CD4-positive, alpha-beta T cell treated with Interleukin-12 subunit alpha and Interleukin-12 subunit beta, for 1 hour (primary cell): ENCODE data around the gene CCDC138.
"Not testable (repeated sequence)": the region's sequence is repeated elsewhere in the genome, so short reads cannot be mapped to it uniquely, and the experiment has no call there.

Experiments
- DNase-seq: peaks from one replicate; pipeline ENCODE4 v3.0.0-alpha.2; 2020

Gene CCDC138, protein sequence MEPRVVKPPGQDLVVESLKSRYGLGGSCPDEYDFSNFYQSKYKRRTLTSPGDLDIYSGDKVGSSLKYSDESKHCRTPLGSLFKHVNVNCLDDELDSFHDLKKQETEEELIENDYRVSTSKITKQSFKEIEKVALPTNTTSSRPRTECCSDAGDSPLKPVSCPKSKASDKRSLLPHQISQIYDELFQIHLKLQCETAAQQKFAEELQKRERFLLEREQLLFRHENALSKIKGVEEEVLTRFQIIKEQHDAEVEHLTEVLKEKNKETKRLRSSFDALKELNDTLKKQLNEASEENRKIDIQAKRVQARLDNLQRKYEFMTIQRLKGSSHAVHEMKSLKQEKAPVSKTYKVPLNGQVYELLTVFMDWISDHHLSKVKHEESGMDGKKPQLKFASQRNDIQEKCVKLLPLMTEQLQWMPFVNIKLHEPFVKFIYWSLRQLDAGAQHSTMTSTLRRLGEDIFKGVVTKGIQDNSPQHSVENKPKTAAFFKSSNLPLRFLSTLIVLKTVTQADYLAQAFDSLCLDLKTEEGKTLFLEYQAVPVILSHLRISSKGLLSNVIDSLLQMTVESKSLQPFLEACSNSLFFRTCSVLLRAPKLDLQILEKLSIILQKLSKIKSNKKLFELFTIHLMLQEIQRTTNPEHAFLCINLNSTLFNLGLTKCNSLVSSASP

DNA sequence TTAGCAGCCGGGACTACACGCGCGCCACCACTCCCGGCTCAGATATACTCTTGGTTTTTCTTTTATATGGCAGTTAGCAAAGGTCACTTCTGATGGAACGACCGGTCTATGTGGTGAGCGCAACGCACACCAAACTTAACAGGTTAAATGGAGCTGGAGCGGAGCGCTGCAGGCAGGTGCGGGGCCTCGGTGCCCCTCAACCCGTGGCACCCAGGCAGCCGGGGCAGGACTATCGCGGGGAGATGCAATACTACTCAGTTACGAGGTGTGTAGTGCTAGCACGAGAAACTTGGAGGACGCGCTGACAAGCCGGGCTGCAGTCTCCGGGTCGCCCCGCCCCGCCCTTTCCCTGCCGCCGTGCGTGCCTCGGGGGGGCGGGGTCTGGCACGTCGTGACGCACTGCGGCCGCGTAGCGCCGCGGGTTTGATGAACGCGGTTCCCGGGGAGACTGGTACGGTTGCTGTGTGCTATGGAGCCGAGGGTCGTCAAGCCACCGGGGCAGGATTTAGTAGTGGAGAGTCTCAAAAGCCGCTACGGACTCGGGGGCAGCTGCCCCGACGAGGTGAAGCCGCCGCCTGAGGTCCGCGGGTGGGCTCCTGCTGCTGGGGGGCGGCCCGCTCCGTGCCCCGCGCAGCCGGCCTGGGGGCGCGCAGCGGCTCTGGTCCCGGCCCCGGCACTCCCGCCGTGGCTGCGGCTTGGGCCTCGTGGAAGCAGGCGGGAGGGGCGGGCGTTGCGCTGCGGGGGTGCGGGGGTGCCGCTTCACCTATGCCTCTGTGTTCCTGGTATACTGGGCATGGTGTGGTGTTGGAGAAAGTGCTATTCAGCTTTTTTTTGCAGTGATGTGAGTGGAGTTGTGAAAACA lies at the start of gene CCDC138:
Gene CCDC138, plus strand, starts transcription at position 418 of the 862 bp plus-strand sequence. Its CDS starts 52 bp downstream, at position 470.
- DNase-seq, result peak; percentile 89

DNA sequence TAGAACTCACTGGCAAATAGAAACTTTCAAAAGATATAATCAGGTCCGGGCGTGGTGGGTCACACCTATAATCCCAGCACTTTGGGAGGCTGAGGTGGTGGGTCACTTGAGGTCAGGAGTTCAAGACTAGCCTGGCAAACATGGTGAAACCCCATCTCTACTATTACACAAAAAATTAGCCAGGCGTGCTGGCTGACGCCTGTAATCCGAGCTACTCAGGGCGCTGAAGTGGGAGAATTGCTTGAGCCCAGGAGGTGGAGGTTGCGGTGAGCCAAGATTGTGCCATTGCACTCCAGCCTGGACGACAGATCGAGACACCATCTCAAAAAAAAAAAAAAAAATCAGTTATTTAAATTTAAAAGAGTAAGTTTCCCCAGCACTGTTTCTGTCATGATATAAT lies 28.6 kb upstream of the CCDC138 start:
- not testable (repeated sequence) for DNase-seq

DNA sequence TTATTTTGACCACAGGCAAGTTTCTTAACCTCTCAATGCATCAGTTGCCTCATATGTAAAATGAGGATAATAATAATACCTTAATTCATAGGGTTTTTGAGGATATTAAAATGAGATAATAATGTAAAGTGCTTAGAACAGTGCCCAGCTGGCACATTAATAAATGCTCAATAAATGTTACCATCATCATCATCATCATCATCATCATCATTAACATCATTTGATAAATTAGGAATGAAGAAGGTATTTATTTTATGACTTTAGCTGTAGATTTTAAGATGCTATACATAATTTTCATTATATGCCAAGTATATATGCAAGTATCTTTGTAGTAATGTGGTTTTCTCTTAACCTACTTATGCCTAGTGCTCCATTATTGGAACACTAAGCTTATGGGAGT lies 24.0 kb upstream of the CCDC138 start:
- DNase-seq, result not testable (repeated sequence)

DNA sequence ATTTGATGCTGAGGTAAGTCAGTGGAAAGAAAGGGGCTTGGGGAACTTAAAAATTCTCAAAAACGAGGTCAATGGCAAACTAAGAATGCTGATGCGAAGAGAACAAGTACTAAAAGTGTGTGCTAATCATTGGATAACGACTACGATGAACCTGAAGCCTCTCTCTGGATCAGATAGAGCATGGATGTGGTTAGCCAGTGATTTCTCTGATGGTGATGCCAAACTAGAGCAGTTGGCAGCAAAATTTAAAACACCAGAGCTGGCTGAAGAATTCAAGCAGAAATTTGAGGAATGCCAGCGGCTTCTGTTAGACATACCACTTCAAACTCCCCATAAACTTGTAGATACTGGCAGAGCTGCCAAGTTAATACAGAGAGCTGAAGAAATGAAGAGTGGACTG lies 19.9 kb upstream of the CCDC138 start:
- DNase-seq, result not testable (repeated sequence)

DNA sequence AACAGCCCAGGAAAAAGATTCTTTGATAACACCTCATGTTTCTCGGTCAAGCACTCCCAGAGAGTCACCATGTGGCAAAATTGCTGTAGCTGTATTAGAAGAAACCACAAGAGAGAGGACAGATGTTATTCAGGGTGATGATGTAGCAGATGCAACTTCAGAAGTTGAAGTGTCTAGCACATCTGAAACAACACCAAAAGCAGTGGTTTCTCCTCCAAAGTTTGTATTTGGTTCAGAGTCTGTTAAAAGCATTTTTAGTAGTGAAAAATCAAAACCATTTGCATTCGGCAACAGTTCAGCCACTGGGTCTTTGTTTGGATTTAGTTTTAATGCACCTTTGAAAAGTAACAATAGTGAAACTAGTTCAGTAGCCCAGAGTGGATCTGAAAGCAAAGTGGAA lies 18.7 kb upstream of the CCDC138 start:
- not testable (repeated sequence) for DNase-seq

DNA sequence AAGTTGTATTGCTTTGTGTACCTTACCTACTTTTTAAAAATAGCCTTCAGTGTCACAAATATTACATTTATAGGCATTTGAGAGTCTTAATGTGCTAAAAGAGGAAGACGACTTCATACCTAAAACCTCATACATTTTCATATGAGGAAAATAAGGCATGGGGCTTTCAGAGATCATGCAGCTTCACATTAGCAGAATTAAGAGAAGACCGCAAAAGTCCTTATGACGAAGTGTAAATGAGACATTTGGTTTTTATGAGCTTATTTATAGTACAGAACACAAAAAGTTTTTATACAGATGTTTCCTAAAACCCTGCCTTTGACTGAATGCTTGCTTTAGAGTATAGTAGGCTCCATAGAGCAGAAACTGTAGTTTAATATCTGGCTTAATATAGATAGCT lies 10.1 kb upstream of the CCDC138 start:
- no peak for DNase-seq

DNA sequence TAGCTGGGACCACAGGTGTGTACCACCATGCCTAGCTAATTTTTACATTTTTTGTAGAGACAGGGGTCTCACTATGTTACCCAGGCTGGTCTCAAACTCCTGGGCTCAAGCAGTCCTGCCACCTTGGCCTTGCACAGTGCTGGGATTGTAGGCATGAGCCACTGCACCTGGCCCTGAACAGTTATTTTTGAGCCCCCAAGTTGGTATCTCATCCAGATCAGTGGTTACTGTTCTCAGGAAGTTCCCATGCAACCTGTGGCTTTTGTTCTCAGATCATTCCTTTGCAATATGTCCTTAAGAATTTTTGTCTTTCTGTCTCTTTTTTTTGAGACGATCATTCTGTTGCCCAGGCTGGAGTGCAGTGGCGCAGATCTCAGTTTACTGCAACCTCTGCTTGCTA lies 7.7 kb upstream of the CCDC138 start:
- no peak for DNase-seq

DNA sequence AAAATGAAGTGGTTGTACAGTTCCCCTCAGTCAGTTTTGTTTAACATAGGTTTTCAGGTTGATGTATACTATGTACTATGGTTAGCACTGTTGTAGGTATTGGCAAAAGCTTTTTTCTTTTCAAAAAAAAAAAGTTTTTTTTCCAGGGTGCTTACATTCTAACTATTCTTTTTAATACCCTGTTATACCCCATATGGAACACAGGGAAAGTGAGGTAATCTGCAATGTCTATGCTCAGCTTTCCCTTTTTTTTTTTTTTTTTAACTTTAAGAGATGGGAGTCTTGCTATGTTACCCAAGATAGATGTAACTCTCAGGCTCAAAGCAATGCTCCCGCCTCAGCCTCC lies 590 bp upstream of the CCDC138 start:
- DNase-seq, result no peak

DNA sequence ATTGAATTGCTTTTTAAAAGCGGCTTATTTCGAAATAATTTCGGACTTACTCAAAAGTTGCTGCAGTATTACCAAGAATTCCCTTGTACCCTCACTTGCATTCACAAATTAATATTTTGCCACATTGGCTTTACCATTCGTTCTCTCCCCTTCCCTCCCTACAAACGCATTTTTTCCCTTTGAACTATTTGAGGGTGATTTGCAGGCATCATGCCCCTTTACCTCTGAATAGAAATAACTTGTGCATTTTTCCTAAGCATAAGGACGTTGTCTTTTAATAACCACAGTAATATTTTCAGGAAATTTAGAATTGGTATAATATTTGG lies 608 bp downstream of the CCDC138 start:
- DNase-seq, result no peak

DNA sequence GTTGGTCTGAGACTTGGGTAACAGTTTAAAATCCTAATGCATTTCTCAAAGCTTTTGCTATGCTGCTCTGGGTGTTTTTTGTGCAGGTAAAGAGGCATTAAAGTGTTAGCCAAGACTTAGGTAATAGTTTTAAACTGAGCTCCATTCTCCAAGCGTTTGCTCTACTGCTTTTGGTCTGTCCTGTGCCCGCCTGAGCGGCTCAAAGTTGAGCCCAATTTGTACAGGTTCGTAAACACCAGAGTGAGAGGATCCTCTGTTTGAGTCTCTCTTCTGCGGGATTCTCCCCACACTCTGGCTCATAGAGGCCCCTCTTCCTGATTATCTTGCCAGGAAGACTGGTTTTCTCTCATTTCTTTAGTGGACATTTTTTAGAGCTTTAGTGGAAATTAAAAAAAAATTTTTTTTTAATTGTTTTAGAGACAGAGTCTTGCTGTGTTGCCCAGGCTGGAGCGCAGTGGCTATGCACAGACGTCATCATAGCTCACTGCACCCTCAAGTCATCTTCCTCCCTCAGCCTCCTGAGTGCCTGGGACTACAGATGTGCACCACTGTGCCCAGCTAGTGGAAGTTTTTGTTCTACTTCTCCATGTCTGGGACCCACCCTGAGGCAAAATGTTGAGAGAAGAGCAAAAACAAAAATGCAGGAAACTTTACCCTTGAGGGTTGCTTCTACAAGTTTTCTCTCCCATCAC lies 16.6 kb downstream of the CCDC138 start:
- no peak for DNase-seq

DNA sequence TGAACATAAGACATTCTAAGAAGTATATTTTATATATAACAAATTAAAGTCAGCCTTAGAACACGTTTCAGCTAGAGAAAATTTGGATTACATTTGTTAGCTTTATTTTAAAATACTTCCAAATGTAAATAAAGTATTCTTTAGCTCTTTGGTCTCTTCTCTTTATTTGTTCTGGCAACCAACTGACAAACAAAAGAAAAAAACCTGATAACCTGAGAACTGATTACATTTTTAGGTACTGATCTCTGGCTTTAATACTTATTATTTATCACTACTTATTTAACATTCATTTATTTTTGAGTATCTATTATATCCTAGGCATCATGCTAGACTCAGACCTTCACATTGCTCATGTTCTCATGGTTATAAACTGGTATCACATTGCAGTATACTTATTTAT lies 18.5 kb downstream of the CCDC138 start:
- no peak for DNase-seq

DNA sequence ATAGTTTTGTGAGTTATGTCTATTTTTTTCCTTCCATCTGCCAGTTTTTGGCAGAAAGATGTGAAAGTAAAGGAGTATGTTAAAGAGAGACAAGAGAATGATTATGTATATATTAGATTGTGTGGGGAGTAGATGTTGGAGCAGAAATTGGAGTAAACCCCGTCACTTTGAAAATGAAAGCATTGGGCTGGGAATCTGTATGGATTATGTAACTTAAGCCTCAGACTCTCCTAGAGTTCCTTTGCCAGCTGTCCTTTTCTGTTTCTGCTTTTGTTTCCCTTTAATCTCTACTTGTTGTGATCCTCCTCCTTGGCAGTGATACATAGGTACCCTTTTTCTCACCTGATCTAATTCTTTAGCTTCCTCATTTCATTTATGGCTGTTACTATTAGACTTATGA lies 19.2 kb downstream of the CCDC138 start:
- no peak for DNase-seq

DNA sequence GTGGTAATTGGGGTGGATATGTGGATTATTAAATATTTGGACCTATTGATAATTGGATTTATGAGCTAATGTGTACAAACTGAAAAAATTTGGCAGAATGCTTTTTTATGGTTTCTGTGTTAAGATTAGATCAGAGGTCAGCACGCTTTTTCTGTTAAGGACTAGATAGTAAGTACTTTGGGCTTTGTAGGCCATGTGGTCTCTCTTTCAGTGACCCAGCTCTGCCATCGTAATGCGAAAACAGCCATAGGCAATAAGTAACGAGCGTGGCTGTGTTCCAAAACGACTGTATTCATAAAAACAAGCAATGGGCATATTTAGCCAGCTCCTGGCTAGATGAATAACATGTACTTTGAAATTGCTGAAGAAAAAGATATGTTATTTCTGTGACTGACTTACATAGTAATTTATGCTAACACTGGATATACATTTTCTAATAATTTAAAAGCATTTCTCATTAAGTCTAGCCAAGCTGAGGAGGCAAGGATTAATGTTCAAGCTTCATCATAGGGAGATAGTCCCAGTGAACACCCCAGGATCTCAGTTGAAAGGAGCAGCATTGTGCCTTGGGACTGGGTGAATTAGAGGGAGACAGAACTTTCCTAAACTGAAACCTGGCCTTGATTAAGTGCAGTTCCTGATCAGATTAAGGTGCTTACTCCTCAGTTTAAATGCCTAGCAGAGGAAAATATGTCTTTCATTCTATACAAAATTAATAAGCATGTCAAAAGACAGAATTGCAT lies 20.0 kb downstream of the CCDC138 start:
- no peak for DNase-seq

DNA sequence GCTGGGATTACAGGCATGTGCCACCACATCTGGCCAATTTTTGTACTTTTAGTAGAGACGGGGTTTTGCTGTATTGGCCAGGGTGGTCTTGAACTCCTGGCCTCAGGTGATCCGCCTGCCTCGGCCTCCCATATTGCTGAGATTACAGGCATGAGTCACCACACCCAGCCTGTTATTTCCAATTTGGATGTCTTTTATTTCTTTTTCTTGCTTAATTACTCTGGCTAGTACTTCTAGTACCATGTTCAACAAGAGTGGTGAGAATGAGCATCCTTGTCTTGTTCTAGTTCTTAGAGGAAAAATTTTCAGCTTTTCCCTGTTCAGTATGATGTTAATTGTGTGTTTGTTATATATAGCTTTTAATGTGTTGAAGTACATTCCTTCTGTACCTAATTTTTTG lies 23.4 kb downstream of the CCDC138 start:
- no peak for DNase-seq

DNA sequence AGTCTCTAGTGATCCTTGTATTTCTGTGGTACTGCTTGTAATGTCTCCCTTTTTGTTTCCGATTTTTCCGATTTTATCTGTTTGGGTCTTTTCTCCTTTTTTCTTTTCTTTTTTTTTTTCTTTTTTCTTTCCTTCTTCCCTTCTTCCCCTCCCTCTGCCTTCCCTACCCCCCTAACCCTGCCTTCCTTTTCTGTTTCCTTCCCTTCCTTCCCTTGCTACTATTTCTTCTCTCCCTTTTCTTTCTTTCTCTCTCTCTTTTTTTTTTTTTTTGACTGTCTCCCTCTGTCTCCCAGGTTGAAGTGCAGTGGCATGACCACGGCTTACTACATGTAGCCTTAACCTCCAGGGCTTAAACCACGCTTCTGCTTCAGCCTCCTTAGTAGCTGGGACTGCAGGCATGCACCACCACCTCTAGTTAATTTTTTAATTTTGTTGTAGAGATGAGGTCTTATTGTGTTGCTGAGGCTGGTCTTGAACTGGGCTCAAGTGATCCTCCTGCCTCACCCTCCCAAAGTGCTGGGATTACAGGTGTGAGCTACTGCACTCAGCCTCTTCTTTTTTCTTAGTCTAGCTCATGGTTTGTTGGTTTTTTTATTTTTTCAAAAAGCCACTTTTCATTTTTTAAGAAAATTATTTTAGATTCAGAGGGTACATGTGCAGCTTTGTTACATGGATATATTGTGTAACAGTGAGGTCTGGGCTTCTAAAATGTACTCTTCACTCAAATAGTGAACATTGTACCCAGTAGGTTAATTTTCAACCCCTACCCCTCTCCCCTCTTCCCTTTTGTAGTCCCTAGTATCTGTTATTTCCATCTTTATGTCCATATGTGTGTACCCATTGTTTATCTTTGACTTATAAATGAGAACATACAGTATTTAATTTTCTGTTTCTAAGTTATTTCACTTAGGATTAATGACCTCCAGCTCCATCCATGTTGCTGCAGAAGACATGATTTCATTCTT lies 24.7 kb downstream of the CCDC138 start:
- DNase-seq, result no peak

DNA sequence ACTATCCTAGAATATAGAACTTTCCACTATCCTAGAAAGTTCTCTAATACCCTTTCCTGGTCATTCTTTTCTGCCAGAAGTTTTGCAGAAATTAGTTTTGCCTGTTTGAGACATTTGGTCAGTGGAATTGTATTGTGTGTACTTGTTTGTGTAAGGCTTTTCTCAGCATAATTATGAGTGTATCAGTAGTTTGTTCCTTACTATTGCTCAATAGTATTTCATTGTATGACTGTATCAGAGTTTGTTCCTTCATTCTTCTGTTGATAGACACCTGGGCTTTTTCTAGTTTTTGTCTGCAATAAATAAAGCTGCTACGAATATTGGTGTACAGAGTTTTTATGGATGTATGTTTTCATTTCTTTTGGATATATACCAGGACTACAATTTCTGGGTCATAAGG lies 27.2 kb downstream of the CCDC138 start:
- no peak for DNase-seq

DNA sequence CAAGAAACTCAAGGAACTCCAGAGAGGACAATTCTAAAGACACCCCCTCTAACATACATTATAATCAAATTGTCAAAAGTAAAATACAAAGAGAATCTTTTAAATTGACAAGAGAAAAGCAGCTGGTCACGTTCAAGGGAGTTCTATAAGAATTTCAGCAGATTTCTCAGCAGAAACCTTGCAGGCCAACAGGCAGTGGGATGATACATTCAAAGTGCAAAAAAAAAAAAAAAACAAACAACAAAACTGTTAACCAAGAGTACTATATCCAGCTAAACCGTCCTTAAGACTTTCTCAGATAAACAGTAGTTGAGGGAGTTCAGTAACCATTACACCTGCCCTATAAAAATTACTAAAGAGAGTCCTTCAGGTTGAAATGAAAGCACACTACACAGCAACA lies 33.9 kb downstream of the CCDC138 start:
- no peak for DNase-seq

DNA sequence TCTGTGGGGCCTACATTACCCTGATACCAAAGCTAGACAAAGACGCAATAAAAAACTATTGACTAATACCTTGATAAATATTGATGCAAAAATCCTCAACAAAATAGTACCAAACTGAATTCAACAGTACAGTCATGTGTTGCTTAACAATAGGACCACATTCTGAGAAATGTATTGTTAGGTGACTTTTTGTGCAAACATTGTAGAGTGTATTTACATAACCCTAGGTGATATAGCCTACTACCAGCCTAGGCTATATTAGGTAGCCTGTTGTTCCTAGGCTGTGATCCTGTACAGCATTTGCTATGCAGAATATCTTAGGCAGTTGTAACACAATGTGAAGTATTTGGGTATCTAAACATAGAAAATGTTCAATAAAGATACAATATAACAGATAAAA lies 36.7 kb downstream of the CCDC138 start:
- no peak for DNase-seq

DNA sequence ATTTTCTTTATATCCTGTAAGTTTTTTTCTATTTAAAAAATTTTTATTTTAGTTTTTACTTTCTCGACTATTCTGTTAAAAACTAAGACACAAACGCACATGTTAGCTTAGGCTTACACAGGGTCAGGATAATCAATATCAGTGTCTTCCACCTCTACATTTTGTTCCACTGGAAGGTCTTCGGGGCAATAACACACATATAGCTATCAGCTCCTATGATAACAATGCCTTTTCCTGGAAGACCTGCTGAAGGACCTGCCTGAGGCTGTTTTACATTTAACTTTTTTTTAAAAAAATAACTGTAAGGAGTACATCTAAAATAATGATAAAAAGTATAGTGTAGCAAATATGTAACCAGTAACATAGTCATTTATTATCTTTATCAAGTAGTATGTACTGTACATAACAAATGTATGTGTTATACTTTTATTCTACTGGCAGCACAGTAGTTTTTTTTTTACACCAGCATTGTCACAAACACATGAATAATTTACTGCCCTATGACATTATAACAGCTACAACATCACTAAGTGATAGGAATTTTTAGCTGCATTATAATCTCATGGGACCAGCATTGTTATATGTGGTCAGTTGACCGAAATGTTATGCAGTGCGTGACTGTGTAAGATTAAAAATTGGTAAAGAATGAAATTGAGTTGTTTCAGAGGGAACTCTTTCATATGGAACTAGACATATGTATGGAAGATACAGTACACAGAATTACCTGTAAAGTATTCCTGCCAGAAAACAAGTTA lies 37.9 kb downstream of the CCDC138 start:
- no peak for DNase-seq

DNA sequence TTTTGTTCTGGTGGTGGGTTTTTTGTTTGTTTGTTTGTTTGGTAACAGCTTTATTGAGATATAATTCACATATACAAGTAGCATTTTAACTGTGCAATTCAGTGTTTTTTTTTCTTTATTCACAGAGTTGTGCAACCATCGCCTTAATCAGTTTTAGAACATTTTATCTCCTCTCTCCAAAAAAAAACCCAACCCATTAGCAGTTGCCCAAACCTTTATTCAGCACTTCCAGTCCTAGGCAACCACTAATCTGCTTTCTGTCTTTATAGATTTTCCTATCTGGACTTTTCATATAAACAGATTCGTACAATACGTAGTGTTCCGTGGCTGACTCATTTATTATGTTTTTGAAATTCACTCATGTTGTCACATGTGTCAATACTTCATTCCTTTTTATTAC lies 38.7 kb downstream of the CCDC138 start:
- DNase-seq, result no peak
